Measurements from ENCODE around the gene HPX. TPM values are rescaled to one million over a fixed set of nuclear protein-coding genes. Genes with fewer than 3 reads are reported as not detected.

Gene HPX
- total RNA-seq, 4 donors from 2014 or later, result 0.31 to 3.6 TPM; not detected in 2

DNA sequence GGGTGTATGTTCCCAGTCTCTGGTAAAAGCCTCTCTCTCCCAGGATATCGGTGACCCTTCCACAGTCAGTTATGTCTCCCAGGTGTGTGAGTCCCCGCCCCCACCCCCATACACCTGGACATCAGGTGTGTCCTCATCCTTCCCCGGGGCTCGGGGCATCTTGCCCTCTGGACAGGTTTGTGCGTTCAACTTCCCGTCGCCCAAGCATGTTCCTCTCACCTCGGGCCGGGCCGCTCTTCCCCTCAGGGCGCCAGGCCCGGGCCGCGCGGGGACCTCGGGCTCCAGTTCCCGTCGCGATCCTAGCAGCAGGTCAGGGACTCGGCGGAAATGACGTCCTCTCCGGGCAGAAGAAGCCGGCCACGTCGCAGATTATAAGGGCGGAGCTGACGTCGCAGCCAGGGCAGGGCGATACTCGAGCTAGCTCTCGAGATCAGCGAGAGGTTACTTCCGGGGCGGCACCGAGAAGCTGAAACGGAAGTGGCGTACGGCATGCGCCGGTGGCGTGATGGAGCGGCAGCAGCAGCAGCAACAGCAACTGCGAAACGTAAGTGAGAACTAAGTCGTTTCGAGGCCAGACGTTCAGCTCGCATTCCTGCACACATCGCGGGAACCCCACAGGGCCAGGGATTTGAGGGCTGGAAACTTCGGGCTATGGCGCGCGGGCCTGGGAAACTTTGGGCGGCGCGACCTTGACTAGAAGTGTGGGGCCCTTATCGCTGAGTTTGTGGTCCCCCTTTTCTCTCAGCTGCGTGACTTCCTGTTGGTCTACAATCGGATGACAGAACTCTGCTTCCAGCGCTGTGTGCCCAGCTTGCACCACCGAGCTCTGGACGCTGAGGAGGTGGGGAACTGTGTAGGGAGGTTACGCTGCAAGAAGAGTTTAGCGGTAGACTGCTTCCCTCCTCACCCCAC is 40.5 kb upstream of the HPX start, which contains the start of the genes ARFIP2 and TIMM10B:
TSS of gene ARFIP2 (minus strand) at position 320 of the 912 bp plus-strand sequence. CDS start 910 bp downstream, outside the sequence.
TSS of gene TIMM10B (plus strand) at position 490 of the 912 bp plus-strand sequence. CDS start at position 506, 16 bp downstream.
- WGBS, 2 donors (ENCODE audit: low coverage in 1 of 2), result 0% methylated on average over 1 to 11 of the region's 66 CpGs
- Histone ChIP-seq H3K27ac (peak within 1 kb of the TSS; percentile 87 to 94 (median 92)), H3K4me1 (peaks cover 0 to 46% (median 16%) of the 10 kb centered on the region in 3 donors), H3K4me3 (peak within 1 kb of the TSS; percentile 80 to 97), H3K9me3 (no peaks in the 10 kb centered on the region), H3K27me3 (no peaks in the 10 kb centered on the region), H3K36me3 (peaks cover 0 to 76% of the 10 kb centered on the region in 2 donors)
- peak; percentile 99 for ATAC-seq
- TF ChIP-seq POLR2AphosphoS5 (IDR thresholded peaks at IDR 0.05) (peak; percentile 96), POLR2A (IDR thresholded peaks at IDR 0.05) (peak; percentile 82 to 85), EP300 (IDR thresholded peaks at IDR 0.05) (peak; percentile 8)
- TF ChIP-seq, protein P1, sequence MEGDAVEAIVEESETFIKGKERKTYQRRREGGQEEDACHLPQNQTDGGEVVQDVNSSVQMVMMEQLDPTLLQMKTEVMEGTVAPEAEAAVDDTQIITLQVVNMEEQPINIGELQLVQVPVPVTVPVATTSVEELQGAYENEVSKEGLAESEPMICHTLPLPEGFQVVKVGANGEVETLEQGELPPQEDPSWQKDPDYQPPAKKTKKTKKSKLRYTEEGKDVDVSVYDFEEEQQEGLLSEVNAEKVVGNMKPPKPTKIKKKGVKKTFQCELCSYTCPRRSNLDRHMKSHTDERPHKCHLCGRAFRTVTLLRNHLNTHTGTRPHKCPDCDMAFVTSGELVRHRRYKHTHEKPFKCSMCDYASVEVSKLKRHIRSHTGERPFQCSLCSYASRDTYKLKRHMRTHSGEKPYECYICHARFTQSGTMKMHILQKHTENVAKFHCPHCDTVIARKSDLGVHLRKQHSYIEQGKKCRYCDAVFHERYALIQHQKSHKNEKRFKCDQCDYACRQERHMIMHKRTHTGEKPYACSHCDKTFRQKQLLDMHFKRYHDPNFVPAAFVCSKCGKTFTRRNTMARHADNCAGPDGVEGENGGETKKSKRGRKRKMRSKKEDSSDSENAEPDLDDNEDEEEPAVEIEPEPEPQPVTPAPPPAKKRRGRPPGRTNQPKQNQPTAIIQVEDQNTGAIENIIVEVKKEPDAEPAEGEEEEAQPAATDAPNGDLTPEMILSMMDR (IDR thresholded peaks at IDR 0.05), result peak in 1 of 4 experiments; percentile 13

DNA sequence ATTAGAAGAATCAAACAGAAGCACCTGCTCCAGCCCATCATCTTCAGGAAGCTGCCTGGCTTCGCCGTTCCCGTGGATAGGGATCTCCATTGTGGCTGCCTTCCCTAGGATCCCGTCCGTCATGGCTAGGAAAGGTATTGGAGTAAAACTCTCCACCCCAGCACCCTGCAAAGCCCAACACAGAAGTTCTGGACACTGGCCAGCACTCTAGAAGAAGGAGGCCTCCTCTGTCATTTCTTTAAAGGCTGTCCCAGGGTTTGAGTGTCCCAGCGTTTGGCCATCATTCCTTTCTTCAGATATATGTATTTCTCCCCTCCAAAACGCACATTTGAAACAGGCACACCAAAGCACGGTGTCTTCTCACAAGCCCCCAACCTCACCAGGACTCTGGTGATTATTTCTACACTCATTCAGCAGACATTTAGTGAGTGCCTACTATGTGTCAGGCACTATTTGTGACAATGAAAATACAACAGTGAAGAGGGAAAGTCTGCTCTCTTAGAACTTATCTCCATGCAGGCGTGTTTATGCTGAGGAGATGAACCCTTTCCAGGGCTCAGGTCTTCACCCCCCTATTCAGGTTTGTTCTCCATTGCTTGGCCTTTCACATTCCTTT is 39.6 kb upstream of the HPX start:
- Histone ChIP-seq H3K27ac (peak overlapping the region; percentile 87 to 94 (median 92)), H3K9me3 (no peaks in the 10 kb centered on the region), H3K4me1 (peaks cover 0 to 47% (median 16%) of the 10 kb centered on the region in 3 donors), H3K27me3 (no peaks in the 10 kb centered on the region), H3K36me3 (peaks cover 0 to 69% of the 10 kb centered on the region in 2 donors), H3K4me3 (peak overlapping the region; percentile 80 to 97)
- no peak for ATAC-seq
- whole genome bisulfite sequencing, 2 donors (ENCODE audit: low coverage in 1 of 2), result 51% methylated on average over 7 to 8 of the region's 9 CpGs
- no peak for TF ChIP-seq EP300 (IDR thresholded peaks at IDR 0.05)
- TF ChIP-seq POLR2A (IDR thresholded peaks at IDR 0.05), result no peak
- TF ChIP-seq POLR2AphosphoS5 (IDR thresholded peaks at IDR 0.05), result no peak
- TF ChIP-seq, protein P1 (IDR thresholded peaks at IDR 0.05), result no peak

DNA sequence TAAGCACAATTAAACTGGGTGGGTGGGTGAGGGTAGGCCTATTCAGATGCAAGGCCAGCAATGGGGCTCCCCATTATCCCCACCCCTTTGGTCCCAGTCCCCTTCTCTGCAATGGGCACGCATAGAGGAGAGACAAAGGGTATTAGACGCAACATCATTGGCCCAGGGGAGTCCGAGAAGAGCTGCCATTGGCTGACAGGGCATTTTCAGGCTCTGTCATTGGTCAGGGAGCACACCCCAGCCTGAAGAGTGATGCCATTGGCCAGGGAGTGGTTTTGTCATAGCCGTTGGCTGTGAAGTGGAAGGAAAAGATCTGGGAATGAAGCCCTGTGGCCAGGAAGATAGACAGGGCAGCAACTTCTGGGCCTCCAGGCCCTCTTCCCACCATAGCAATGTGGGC is 35.8 kb upstream of the HPX start:
- Histone ChIP-seq H3K27me3 (no peaks in the 10 kb centered on the region), H3K4me1 (peaks cover 0 to 58% (median 21%) of the 10 kb centered on the region in 3 donors), H3K36me3 (peaks cover 0 to 38% of the 10 kb centered on the region in 2 donors), H3K27ac (no peak overlapping the region), H3K9me3 (no peaks in the 10 kb centered on the region), H3K4me3 (no peak overlapping the region)
- no peak for ATAC-seq
- 86% methylated on average over 1 of the region's 4 CpGs; no CpG with 5 or more reads in 1 of the 2 donors for WGBS, 2 donors (ENCODE audit: low coverage in 1 of 2)
- TF ChIP-seq POLR2AphosphoS5 (IDR thresholded peaks at IDR 0.05) (no peak), POLR2A (IDR thresholded peaks at IDR 0.05) (no peak), EP300 (IDR thresholded peaks at IDR 0.05) (no peak)
- TF ChIP-seq, protein P1 (IDR thresholded peaks at IDR 0.05), result no peak

DNA sequence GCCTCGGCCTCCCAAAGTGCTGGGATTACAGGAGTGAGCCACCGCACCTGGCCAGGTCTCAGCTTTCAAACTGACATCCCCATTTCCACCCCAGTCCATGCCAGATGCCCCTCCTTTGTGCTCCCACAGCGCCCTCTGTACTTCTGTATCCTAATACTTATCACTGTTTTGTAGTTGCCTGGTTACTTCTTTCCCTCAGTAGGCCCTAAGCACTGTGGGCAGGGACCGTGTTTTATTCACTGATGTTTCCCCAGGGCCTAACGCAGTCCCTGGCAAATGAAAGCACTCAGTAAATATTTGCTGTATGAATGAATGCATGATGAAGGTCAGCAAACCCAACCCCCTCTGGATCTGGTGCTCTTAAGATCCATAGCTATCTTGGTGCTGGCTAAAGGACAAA is 35.1 kb upstream of the HPX start:
- peaks cover 0 to 38% of the 10 kb centered on the region in 2 donors for H3K36me3 ChIP-seq
- H3K9me3 ChIP-seq, result no peaks in the 10 kb centered on the region
- H3K4me3 ChIP-seq, result no peak overlapping the region
- peak overlapping the region in 1 of 4 donors; percentile 93 for H3K27ac ChIP-seq
- 59% methylated on average over 5 of the region's 5 CpGs; no CpG with 5 or more reads in 1 of the 2 donors for WGBS, 2 donors (ENCODE audit: low coverage in 1 of 2)
- H3K4me1 ChIP-seq, result peaks cover 0 to 64% (median 21%) of the 10 kb centered on the region in 3 donors
- TF ChIP-seq, protein P1 (IDR thresholded peaks at IDR 0.05), result no peak
- TF ChIP-seq POLR2A (IDR thresholded peaks at IDR 0.05), result no peak
- no peak for TF ChIP-seq POLR2AphosphoS5 (IDR thresholded peaks at IDR 0.05)
- TF ChIP-seq EP300 (IDR thresholded peaks at IDR 0.05), result no peak
- no peaks in the 10 kb centered on the region for H3K27me3 ChIP-seq
- ATAC-seq, result no peak

Data from gastroesophageal sphincter (tissue), 4 donors.